ENCODE data around the gene NUP210L. TPM values are rescaled to one million over a fixed set of nuclear protein-coding genes. Genes with fewer than 3 reads are reported as not detected.
A peak's percentile ranks its signal among the peaks of the same experiment; 100 is the strongest.

NUP210L gene
- total and polyA plus RNA-seq, 2 of the 13 experiments (the other 11 are each of a cell fraction or from before 2014, with no cell fraction given) = not detected

GRCh38 chr1:153953859-153954365 is 201.0 kb downstream of the NUP210L start (continued):
- no peak for TF ChIP-seq ZUFSP (CRISPR knock-in tag; IDR thresholded peaks at IDR 0.05; ENCODE audit: borderline replicate concordance)
- TF ChIP-seq GTF2F1 (IDR thresholded peaks at IDR 0.05; ENCODE audit: low read length) = no peak
- TF ChIP-seq ELF4 (CRISPR knock-in tag; IDR thresholded peaks at IDR 0.05; ENCODE audit: borderline replicate concordance) = no peak
- no peak for TF ChIP-seq ZSCAN21 (CRISPR knock-in tag; IDR thresholded peaks at IDR 0.05; ENCODE audit: borderline replicate concordance)
- peak; percentile 44; the same call in 1 of the 2 replicates for TF ChIP-seq RXRA (CRISPR knock-in tag; IDR thresholded peaks at IDR 0.05)
- no peak for TF ChIP-seq ZNF841 (CRISPR knock-in tag; IDR thresholded peaks at IDR 0.05; ENCODE audit: borderline replicate concordance)
- no peak for TF ChIP-seq AKAP8 (CRISPR knock-in tag; IDR thresholded peaks at IDR 0.05)
- no peak for TF ChIP-seq ZFP91 (CRISPR knock-in tag; IDR thresholded peaks at IDR 0.05; ENCODE audit: borderline replicate concordance)
- no peak for TF ChIP-seq ATF6 (CRISPR knock-in tag; conservative IDR thresholded peaks at IDR 0.05)
- 0 out of 2 replicates have a peak, but pooled peaks have one; percentile 26 for TF ChIP-seq KLF11 (CRISPR knock-in tag; IDR thresholded peaks at IDR 0.05)
- no peak for TF ChIP-seq ZNF484 (CRISPR knock-in tag; IDR thresholded peaks at IDR 0.05; ENCODE audit: borderline replicate concordance, low read depth)
- no peak for TF ChIP-seq MXD3 (CRISPR knock-in tag; IDR thresholded peaks at IDR 0.05)
- peak; percentile 90 for TF ChIP-seq ZNF331 (CRISPR knock-in tag; IDR thresholded peaks at IDR 0.05)
- TF ChIP-seq ZBTB3 (CRISPR knock-in tag; IDR thresholded peaks at IDR 0.05; ENCODE audit: borderline replicate concordance, low read depth) = 0 out of 2 replicates have a peak, but pooled peaks have one; percentile 27
- 0 out of 2 replicates have a peak, but pooled peaks have one; percentile 24 for TF ChIP-seq PHF21A (CRISPR knock-in tag; IDR thresholded peaks at IDR 0.05)
- TF ChIP-seq ZFP36L2 (CRISPR knock-in tag; IDR thresholded peaks at IDR 0.05) = no peak
- no peak for TF ChIP-seq HIC2 (CRISPR knock-in tag; IDR thresholded peaks at IDR 0.05; ENCODE audit: low read depth)
- no peak for TF ChIP-seq ZNF564 (CRISPR knock-in tag; IDR thresholded peaks at IDR 0.05)
- no peak for TF ChIP-seq ZNF232 (CRISPR knock-in tag; IDR thresholded peaks at IDR 0.05; ENCODE audit: borderline replicate concordance)
- peak; percentile 82 for TF ChIP-seq ZNF441 (CRISPR knock-in tag; IDR thresholded peaks at IDR 0.05; ENCODE audit: borderline replicate concordance)
- TF ChIP-seq KDM1A (CRISPR knock-in tag; IDR thresholded peaks at IDR 0.05) = no peak

All from HepG2 (cell line).